GM12801 (cell line): Measurements from ENCODE around the gene SLC17A1.

Source experiments
- TF ChIP-seq, protein P1 (sequence below): IDR thresholded peaks from one replicate; pipeline ENCODE4 v1.5.1; 2011; ENCODE audit warnings: control low read depth; ENCODE audit not compliant: insufficient read length; ENCODE audit errors: extremely low read depth

The SLC17A1 gene, protein sequence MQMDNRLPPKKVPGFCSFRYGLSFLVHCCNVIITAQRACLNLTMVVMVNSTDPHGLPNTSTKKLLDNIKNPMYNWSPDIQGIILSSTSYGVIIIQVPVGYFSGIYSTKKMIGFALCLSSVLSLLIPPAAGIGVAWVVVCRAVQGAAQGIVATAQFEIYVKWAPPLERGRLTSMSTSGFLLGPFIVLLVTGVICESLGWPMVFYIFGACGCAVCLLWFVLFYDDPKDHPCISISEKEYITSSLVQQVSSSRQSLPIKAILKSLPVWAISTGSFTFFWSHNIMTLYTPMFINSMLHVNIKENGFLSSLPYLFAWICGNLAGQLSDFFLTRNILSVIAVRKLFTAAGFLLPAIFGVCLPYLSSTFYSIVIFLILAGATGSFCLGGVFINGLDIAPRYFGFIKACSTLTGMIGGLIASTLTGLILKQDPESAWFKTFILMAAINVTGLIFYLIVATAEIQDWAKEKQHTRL

DNA sequence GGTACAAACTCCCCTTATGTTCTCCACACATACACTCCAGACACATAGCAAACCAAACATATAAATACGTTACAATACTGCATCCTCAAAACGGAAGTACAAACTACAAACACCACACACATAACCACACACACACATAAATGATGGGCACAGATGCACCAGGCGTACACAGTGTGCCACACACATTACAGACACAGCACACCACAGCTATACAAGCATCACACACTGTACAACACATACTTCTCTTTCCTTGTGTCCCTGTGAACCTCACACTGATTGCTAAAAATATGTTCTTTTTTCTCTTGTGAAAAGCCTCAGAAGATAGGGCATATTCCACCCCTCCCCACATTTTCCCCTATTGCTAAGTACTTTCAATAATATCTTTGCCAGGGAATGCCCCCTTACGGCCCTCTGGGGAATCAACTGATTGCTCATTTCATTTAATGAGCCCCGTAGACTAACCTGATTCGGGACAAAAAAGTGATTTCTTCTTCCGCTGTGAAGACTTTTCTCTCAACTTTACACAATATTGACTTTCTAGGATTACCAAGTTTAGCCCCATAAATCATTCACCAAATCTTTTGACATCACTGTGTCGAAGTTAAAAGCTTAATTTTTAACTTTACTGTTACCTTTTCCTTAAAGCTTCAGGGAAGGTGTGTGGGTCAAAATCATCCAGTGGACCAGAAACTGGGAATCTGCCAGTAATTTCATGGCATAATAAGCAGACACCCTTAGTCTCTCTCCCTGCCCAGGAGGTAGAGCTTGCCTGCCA, at the start of gene SLC17A1:
SLC17A1 (minus strand) TSS at position 521 of the 775 bp plus-strand sequence. CDS start 1,495 bp downstream, outside the sequence.
- TF ChIP-seq, protein P1, sequence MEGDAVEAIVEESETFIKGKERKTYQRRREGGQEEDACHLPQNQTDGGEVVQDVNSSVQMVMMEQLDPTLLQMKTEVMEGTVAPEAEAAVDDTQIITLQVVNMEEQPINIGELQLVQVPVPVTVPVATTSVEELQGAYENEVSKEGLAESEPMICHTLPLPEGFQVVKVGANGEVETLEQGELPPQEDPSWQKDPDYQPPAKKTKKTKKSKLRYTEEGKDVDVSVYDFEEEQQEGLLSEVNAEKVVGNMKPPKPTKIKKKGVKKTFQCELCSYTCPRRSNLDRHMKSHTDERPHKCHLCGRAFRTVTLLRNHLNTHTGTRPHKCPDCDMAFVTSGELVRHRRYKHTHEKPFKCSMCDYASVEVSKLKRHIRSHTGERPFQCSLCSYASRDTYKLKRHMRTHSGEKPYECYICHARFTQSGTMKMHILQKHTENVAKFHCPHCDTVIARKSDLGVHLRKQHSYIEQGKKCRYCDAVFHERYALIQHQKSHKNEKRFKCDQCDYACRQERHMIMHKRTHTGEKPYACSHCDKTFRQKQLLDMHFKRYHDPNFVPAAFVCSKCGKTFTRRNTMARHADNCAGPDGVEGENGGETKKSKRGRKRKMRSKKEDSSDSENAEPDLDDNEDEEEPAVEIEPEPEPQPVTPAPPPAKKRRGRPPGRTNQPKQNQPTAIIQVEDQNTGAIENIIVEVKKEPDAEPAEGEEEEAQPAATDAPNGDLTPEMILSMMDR = no peak

DNA sequence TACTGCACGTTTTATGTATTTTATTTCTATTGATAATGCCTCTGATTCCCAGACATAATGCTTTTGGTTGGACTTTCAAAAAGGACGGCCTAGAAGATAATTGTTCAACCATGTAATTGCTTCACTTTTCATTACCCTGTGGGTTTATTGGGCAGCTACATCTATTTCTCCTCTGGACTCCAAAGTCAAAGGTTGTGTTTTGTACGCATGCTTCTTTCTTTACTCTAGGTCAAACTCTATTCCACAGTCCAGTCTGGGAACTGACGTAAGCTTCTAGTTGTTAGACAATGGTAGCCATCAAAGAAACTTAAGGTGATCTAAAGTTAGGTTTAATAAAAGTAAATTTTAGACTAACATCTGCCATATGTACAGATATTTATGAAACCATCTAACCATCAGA, 48.7 kb upstream of the SLC17A1 start:
- TF ChIP-seq, protein P1 = no peak

DNA sequence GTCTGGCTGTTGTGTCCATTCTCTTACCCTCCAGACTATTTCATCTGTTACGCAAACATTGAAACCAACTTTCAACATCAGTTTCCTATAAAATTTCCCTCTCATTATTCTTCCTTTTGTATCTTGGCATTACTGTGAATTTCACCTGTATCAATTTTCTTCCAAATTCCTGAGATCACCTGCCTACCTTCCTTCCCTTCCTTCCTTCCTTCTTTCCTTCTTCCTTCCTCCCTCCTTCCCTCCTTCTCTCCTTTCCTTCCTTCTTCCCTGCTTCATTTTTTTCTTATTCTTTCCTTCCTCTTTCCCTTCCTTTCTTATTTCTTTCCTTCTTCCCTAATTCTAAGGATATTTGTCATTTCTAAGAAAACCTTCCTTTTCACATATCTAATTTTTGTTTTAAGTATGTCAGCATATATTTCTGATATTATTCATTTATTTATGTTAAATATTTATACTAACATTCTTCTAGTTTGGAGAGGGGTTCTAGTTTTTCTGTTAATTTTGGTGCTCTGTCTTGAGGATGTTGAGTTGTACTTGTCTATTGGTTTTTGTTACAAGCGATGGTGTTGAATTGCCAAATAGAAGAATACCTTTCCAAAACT, 47.0 kb upstream of the SLC17A1 start:
- TF ChIP-seq, protein P1 = no peak

DNA sequence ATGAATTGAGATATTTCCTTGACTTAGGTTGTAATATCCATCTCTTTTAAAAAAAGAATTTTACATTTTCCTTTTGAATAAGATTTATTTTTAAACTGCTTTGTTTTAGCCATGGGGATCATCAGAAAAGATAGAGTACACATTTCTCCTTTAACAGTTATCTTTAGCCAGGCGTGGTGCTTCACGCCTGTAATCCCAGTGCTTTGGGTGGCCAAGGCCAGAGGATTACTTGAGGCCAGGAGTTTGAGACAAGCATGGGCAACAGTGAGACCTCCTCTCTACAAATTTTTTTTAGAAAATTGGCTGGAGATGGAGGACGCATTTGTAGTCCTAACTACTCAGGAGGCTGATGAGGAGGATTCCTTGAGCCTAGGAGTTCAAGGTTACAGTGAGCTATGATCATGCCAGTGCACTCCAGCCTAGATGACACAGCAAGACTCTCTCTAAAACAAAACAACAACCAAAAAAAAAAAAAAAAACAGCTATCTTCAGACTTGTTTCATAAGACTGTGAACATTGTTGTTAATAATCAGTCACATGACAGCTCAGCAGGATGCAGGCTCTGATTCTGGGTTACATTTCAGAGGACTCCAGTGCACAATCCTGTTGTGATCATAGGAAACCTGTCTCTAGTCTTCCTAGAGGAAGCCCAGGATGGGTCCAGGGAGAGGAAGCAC, 44.2 kb upstream of the SLC17A1 start:
- TF ChIP-seq, protein P1 = no peak

DNA sequence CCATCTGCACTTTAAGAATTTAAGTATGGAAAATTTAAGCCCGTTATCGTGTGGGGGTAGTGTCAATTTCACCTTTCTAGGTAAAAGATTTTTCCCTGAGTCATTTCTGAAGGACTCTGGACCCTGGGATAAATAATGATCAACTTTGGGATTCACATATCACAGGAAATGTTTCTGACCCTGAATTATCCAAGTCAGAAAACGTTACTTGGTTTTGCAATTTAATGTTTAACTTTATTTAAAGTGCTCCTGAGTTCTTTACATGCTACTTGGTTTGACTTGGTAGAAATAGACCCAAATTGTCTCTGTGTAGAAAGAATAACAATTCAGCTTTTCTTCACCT, 43.7 kb upstream of the SLC17A1 start:
- TF ChIP-seq, protein P1 = no peak

DNA sequence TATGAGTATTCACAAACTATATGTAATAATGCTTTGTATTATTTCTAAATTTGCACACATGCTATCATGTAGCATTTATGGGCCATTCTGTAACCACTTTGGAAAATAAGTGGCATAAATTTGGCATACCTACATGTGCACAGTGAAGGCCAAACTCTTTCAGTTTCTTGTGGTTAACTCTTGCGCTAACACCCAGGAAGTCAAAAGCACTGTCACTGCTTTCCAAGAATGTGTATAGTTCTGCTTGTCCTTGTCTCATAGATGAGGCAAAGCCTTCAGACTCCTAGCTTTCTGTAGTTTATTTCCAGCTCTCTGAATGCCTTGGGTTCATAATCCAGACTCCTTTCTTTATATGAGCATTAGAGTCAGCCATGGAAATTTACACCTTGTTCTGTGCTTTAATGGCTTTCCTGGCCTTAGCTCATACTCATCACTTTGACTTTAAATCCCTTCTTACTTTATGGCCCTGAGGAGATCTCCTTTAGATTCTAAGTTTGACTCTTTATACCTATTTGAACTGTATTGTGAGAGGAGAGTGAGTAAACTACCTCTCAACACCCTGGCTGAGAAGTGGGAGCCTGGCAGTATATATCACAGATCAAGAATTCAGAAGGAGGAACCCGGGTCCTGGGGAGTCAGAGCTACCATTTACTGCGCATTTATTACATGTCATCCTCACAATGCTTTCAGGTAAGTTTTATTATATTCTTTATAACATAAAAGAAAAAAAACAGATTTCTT, 43.1 kb upstream of the SLC17A1 start:
- TF ChIP-seq, protein P1 = no peak
